Measurements from ENCODE around the gene CEP57L1.

GRCh38 chr6:109186012-109186411 is 90.7 kb downstream of the CEP57L1 start:
- TF ChIP-seq POLR2AphosphoS5 (IDR thresholded peaks at IDR 0.05; ENCODE audit: low read depth) (no peak), EZH2phosphoT487 (IDR thresholded peaks at IDR 0.05; ENCODE audit: unreplicated experiment) (no peak), CTCF (conservative IDR thresholded peaks at IDR 0.05; ENCODE audit: low read depth in 2 of 2) (no peak), EZH2 (IDR thresholded peaks at IDR 0.05; ENCODE audit: low read depth, unreplicated experiment) (no peak), ETS1 (IDR thresholded peaks at IDR 0.05) (no peak), REST (IDR thresholded peaks at IDR 0.05; ENCODE audit: unreplicated experiment) (no peak), CREB1 (CRISPR knock-in tag; IDR thresholded peaks at IDR 0.05; ENCODE audit: low read depth) (no peak), JUNB (IDR thresholded peaks at IDR 0.05; ENCODE audit: unreplicated experiment) (no peak), ZNF462 (CRISPR knock-in tag; IDR thresholded peaks at IDR 0.05) (no peak), ZNF331 (CRISPR knock-in tag; IDR thresholded peaks at IDR 0.05; ENCODE audit: low read depth) (no peak)

Measured in GM23338 (cell line).